ENCODE measurements around the gene HLA-DQB2. TPM values are rescaled to one million over a fixed set of nuclear protein-coding genes. Genes with fewer than 3 reads are reported as not detected.

HLA-DQB2 gene
- total RNA-seq, 1 experiment from 2014 or later, result 0.42 TPM

DNA sequence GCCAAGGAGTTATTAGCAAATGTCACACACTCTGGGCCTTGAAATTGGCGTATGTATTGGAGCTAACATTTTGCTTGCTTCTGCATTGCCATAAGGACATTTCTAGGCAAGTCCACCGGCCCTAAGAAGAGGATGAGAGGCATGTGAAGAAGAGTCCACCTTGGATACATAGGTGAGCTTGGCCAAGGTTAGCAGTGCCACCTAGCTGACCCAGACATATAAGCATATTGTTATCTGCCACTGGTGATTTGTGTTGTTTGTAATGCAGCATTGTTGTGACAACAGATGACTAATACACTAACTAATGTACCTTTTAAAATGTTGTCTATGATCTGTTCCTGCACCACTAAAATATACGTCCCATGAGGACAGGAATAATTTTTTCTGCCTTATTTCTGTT lies 46.9 kb downstream of the HLA-DQB2 start:
- H3K36me3 Mint-ChIP-seq, result no peaks in the 10 kb centered on the region
- peaks cover 10% of the 10 kb centered on the region for H3K27me3 Mint-ChIP-seq (ENCODE audit: low read depth)
- no peak for TF ChIP-seq TP53 (CRISPR knock-in tag; IDR thresholded peaks at IDR 0.05)
- TF ChIP-seq, protein P1, sequence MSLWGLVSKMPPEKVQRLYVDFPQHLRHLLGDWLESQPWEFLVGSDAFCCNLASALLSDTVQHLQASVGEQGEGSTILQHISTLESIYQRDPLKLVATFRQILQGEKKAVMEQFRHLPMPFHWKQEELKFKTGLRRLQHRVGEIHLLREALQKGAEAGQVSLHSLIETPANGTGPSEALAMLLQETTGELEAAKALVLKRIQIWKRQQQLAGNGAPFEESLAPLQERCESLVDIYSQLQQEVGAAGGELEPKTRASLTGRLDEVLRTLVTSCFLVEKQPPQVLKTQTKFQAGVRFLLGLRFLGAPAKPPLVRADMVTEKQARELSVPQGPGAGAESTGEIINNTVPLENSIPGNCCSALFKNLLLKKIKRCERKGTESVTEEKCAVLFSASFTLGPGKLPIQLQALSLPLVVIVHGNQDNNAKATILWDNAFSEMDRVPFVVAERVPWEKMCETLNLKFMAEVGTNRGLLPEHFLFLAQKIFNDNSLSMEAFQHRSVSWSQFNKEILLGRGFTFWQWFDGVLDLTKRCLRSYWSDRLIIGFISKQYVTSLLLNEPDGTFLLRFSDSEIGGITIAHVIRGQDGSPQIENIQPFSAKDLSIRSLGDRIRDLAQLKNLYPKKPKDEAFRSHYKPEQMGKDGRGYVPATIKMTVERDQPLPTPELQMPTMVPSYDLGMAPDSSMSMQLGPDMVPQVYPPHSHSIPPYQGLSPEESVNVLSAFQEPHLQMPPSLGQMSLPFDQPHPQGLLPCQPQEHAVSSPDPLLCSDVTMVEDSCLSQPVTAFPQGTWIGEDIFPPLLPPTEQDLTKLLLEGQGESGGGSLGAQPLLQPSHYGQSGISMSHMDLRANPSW (CRISPR knock-in tag; conservative IDR thresholded peaks at IDR 0.05; ENCODE audit: low read depth), result no peak
- TF ChIP-seq, protein P2, sequence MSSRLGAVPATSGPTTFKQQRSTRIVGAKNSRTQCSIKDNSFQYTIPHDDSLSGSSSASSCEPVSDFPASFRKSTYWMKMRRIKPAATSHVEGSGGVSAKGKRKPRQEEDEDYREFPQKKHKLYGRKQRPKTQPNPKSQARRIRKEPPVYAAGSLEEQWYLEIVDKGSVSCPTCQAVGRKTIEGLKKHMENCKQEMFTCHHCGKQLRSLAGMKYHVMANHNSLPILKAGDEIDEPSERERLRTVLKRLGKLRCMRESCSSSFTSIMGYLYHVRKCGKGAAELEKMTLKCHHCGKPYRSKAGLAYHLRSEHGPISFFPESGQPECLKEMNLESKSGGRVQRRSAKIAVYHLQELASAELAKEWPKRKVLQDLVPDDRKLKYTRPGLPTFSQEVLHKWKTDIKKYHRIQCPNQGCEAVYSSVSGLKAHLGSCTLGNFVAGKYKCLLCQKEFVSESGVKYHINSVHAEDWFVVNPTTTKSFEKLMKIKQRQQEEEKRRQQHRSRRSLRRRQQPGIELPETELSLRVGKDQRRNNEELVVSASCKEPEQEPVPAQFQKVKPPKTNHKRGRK (CRISPR knock-in tag; IDR thresholded peaks at IDR 0.05; ENCODE audit: borderline replicate concordance), result no peak
- no peak for TF ChIP-seq USF1 (CRISPR knock-in tag; IDR thresholded peaks at IDR 0.05)
- TF ChIP-seq SMAD3 (CRISPR knock-in tag; IDR thresholded peaks at IDR 0.05; ENCODE audit: borderline replicate concordance), result no peak
- no peak for TF ChIP-seq IRF1 (CRISPR knock-in tag; IDR thresholded peaks at IDR 0.05)
- TF ChIP-seq ZBTB21 (CRISPR knock-in tag; IDR thresholded peaks at IDR 0.05; ENCODE audit: borderline replicate concordance), result no peak
- no peak for TF ChIP-seq FOXP4 (CRISPR knock-in tag; IDR thresholded peaks at IDR 0.05)
- no peak for TF ChIP-seq ATF6 (CRISPR knock-in tag; IDR thresholded peaks at IDR 0.05)
- TF ChIP-seq, protein P3, sequence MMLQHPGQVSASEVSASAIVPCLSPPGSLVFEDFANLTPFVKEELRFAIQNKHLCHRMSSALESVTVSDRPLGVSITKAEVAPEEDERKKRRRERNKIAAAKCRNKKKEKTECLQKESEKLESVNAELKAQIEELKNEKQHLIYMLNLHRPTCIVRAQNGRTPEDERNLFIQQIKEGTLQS (CRISPR knock-in tag; conservative IDR thresholded peaks at IDR 0.05), result no peak
- no peak for TF ChIP-seq ETV6 (CRISPR knock-in tag; IDR thresholded peaks at IDR 0.05)
- TF ChIP-seq JAZF1 (CRISPR knock-in tag; IDR thresholded peaks at IDR 0.05), result no peak
- TF ChIP-seq ESRRA (CRISPR knock-in tag; IDR thresholded peaks at IDR 0.05; ENCODE audit: borderline replicate concordance), result no peak
- ATAC-seq (no peak), DNase-seq (ENCODE audit: low spot score) (no peak)
- H3K9me3 Mint-ChIP-seq, result no peaks in the 10 kb centered on the region
- ChIA-PET POLR2A (no interaction called here), CTCF (interaction anchor here (0.7 kb wide), 1 partner anchor 69 kb away, joined by 4 read pairs; no protein-coding TSS in a partner anchor)
- H3K27ac Mint-ChIP-seq, result no peak overlapping the region
- H3K4me3 Mint-ChIP-seq, result no peak overlapping the region
- H3K4me1 Mint-ChIP-seq, result no peaks in the 10 kb centered on the region

DNA sequence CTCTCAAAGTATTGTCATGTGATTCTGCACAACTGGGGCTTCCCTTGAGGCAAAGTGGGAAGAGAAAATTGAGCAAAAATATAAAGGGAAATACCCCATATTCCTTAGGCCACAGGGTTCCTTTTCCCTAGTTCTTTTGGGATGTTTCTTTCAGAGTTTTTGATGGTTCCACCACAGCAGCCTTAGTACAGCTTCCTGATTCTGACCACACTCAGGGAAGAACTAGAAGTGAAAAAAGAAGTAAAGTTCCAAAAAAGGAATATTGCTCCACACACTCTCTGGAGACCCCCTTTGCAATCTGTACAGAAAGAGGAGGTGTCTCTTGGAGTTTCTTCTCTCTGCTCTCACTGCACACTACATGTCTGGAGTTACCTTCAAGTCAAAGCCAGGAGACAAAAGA lies 50.1 kb downstream of the HLA-DQB2 start:
- no peak for DNase-seq (ENCODE audit: low spot score)
- Mint-ChIP-seq H3K36me3 (no peaks in the 10 kb centered on the region), H3K9me3 (peaks cover 10% of the 10 kb centered on the region), H3K4me3 (no peak overlapping the region), H3K27me3 (ENCODE audit: low read depth) (peaks cover 9% of the 10 kb centered on the region; the same call in 1 of the 2 replicates), H3K27ac (no peak overlapping the region), H3K4me1 (no peaks in the 10 kb centered on the region)
- ATAC-seq, result no peak
- ChIA-PET POLR2A (no interaction called here), CTCF (no interaction called here)
- TF ChIP-seq NR3C1 (CRISPR knock-in tag; conservative IDR thresholded peaks at IDR 0.05; ENCODE audit: low read depth) (no peak), PRRX2 (CRISPR knock-in tag; IDR thresholded peaks at IDR 0.05) (no peak), ZNF317 (CRISPR knock-in tag; IDR thresholded peaks at IDR 0.05; ENCODE audit: borderline replicate concordance, low read depth) (no peak), RORB (CRISPR knock-in tag; IDR thresholded peaks at IDR 0.05) (no peak), TEAD4 (CRISPR knock-in tag; IDR thresholded peaks at IDR 0.05) (no peak), MAX (CRISPR knock-in tag; IDR thresholded peaks at IDR 0.05) (no peak)
- TF ChIP-seq, protein P4, sequence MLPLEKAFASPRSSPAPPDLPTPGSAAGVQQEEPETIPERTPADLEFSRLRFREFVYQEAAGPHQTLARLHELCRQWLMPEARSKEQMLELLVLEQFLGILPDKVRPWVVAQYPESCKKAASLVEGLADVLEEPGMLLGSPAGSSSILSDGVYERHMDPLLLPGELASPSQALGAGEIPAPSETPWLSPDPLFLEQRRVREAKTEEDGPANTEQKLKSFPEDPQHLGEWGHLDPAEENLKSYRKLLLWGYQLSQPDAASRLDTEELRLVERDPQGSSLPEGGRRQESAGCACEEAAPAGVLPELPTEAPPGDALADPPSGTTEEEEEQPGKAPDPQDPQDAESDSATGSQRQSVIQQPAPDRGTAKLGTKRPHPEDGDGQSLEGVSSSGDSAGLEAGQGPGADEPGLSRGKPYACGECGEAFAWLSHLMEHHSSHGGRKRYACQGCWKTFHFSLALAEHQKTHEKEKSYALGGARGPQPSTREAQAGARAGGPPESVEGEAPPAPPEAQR (CRISPR knock-in tag; IDR thresholded peaks at IDR 0.05), result no peak
